NAMALWA (cell line): Measurements from ENCODE around the gene RUFY1.
A peak's percentile ranks its signal among the peaks of the same experiment; 100 is the strongest.

Source experiments
- DNase-seq: peaks from one replicate; pipeline ENCODE4 v3.0.0-alpha.2; 2015; ENCODE audit warnings: low spot score

RUFY1 gene

DNA sequence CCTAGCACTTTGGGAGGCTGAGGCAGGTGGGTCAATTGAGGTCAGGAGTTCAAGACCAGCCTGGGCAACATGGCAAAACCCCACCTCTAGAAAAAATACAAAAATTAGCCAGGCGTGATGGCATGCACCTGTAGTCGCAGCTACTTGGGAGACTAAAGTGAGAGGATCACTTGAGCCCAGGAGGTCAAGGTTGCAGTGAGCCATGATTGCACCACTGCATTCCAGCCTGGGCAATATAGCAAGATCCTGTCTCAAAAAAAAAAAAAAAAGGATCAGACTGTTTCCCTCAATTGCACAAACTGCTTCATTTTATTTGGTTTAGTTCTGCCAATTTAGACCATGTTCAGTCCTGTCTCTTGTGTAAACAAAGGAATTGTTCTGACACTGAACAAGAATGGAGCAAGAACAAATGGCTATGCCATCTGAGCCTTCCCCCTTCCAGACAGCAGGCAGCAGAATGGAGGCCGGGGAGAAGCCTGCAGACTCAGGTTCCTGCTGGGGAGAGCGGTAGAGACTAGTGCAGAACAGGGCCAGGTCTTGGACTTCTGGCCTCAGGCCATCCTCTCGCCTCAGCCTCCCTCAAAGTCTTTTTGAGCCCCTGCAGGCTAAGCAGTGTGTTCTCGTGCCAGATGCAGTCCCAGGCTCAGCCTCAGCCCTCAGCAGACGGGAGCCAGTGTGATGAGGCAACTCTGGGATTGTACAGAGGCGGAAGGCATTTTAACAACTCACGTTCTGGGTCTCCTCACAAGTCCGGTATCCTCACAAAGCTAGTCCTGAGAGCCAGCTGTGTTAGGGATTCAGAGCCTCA is 54.9 kb downstream of the RUFY1 start:
- no peak for DNase-seq

DNA sequence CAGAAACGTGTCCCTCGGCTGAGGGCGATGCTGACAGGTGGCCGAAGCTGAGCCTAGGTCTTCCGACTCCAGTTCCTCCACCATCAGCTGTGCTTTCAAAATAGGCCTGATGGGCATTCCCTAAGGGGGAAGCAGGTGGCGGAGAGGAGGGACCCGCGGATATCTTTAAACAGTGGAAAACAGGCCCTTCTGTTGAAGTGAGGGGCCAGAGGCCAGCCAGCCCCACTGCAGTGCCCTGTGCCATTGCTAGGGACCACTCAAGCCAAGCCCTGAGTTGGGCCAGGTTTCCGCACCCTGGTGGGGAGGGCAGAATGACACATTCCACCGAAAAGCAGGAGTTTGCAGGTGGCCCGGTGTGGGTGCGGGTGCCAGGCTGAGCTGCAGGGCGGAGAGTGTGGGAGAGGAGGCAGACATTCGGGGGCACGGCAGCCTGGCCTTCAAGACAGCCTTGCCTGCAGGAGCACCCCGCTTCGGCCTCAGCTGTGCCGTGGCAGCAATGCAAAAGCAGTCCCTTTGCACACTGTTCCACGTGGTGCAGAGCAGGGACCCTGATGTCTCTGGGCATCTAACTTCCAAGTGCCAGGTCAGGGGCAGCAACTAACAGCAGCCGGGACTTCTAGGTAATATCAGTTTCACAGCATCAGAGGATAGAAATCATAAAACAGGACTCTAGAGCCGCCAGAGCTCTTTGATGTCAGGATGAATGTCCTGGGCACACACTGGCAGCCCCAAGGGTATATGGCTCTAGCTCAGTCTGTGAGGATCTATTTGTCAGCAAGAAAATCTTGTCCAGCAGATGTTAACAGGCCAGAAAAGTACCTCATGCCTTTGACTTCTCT is 55.9 kb downstream of the RUFY1 start:
- DNase-seq, result no peak

DNA sequence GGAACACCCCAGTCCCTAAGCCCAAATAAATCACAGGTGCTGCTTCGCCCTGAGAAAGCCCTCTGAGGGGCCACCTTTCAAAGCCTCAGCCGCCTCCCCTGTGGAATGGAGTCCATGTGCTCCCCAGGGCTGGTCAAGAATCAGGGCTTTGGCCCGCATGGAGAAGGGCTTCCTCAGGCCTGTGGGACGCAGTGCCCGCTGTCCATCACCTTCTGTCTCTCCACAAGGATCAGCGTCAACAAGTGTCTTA is 56.5 kb downstream of the RUFY1 start:
- DNase-seq, result no peak

DNA sequence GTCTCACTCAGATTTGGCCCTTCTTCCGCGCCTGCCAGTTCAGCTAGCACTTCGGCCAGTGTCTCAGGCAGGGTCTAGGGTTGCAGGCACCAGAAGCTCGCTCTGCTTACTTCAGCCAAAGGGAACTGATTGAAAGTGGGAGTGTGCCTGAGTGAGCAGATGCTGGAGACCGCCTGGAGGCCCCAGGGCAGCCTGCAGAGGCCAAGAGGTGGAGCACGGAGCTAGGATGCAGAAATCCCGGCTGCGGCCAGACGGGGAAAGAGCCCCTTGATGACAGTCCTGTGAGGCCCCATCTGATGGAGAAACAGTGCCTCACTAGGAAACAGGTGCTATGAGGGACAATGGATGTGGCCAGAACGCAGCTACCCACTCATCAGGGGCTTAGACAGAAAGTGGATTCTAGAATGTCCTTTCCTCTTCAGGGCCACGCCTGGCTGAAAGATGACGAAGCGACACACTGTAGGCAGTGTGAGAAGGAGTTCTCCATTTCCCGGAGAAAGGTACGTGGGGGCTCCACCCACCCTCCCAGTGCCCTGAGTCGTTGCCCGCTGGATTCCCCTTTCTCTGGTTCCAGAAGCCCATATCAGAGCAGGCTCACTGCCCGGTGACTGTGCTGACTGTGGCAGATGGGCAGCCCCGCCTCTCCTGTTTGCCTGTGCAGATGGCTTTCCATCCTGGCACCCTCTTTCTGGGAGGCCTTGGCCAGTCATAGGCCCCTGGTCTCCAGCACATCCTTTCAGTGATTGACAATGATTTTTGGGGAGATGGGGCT is 57.0 kb downstream of the RUFY1 start:
- no peak for DNase-seq

DNA sequence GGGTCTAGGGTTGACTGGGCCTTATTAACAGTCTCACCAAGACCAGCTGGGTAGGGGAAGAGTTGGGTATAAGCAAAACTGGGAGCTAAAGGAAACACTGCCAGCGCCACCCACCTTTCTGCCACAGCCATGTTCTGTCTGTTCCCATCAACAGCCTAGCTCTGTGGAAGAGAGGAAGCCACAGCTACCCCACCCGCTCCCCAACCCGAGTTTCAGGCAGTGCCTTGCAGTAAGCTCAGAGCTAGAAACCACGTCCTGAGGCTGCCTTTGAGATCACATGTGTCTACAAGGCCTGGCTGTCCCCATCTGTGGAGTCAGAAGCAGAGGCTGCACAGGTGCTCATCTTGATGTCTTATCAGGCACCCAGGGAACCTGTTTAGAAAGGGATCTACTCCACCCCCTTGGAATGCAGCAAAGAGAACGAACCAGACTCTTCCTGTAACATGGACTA is 57.8 kb downstream of the RUFY1 start:
- DNase-seq, result peak; percentile 41

DNA sequence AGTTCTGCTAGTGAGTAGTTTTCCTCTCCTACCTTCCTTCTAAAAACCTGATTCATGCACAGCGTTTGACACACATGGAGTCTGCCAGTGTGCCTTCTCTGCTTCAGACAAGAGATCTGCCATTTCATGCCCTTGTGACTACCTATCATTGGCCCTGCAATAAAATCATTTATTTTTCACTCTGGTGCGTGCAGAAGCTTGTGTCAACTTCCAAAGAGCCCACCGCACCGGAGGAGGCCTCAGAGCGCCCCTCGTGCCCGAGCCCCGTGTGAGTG is 59.4 kb downstream of the RUFY1 start:
- no peak for DNase-seq

DNA sequence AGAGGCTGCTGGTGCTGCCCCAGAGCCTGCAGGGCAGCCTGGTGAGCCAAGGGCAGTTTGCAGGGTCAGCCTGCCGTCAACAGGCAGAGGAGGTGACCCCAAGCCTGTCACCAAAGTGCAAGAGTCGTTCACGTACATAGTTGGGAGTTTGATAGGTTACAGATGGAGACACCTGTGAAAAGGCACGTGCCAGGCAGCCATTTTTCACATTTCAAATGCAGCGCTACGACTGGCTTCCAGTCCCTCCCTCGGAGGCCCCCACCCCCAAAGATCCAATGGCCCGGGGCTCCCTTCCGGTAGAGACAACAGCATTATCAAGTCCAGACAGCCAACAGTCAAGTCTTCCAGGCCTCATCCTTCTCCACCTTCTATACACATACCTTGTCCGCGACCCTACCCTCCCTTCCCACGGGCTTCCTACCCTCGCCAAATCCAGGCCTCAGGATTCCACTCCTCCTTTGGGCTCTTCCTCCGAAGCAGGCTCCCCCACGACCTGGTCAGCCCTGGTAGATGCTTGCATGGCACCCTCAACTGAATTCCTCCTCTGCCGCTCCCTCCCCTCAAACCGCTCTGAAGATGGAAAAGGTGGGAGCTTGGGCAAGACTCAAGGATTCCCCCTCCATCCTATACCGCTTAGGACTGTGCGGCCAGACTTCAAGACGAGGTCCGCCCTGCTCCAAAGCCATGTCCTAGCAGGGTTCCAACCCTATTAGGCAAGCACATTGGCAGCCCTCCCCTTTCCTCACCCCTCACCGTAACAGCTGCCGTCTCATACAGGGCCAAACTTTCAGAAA is 60.0 kb downstream of the RUFY1 start:
- no peak for DNase-seq

DNA sequence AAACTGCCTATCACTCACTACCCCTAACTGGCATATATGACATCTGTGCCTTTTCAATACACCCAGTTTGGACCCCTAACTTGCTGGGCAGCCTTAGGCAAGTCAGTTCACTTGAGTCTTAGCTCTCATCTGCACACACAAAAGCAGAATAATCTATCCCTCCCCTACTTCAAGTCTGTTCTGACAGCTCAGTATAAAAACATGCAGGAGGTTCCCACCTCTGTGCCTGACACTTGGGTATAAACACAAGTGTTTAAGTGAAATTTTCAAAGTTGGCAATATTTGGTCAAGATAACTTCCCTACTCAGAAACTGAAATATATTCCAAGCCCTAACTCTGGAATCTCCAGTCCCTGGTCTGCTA is 60.5 kb downstream of the RUFY1 start:
- DNase-seq, result peak; percentile 50

DNA sequence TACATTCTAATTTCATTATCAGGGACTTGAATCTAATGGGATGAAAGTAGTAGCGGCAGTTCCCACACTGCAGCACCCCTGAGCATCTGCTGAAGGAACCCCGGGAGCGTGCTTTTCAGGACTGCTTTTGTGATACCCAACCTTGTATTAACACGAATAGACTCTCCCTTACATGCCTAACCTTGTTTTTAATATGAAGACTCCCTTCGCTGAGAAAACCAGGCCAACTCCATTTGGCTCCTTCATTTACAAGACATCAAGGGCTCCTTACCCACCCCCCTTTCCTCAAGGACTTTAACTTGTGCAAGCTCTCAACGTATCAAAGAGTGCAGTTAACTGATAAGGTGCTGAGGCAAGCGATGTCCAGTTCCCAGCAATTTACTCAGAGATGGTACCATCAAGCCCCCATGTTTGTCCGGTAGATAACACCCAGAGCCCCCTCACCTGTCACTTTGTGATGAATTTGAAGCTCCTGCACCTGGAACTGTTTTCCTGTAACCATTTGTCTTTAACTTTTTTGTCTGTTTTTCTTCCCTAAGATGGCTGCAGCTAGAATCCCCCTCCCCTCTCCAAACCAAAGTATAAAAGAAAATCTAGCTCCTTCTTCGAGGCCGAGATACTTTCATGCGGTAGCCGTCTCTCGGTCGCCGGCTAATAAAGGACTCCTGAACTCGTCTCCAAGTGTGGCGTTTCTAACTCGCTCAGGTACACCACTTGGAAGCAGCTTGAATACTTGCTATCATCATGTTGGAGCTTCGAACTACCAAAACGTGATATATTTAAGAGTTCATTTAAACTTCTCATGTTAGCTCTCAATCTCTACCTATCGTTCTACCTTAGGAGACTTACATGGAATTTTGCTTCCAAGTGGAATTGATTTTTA is 62.5 kb downstream of the RUFY1 start:
- peak; percentile 64 for DNase-seq

DNA sequence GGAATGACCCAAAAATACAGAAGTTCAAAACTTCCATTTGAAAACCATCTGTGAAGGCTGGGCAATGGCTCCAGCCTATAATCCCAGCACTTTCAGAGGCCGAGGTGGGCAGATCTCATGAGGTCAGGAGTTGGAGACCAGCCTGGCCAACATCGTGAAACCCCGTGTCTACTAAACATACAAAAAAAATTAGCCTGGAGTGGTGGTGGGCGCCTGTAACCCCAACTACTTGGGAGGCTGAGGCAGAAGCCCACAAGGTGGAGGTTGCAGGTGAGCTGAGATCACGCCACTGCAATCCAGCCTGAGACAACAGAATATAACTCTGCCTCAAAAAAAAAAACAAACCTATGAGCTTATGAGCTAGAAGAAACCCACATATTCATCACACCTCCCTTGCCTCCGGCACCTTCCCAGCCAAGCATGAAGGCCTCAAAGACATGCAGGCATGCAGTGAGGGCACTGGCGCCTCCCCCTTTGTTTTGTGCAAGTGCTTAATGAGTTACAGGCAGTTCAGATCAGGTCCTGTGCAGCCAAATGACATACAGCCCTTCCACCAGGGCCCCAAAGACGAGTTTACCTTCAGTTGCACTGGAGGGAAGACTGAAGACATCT is 63.2 kb downstream of the RUFY1 start:
- DNase-seq, result peak; percentile 68

DNA sequence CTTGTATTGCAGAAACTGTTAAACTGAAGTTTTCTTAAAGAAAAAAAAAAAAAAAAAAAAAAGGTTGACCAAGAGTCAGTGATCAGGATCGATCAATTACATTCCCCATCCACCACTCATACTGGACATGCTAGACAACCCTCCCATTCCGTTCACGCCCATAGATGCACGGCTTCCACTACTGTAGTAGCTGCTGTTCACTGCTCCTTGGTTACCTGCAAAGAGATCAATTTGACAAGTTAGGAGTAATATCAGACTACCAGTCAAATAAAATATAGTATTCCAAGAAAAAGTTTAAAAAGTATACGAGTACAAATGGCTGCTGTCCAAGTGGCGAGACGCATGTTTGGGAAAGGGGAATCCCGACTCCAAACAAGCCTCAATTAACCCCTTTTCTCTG is 64.4 kb downstream of the RUFY1 start:
- DNase-seq, result peak; percentile 28

DNA sequence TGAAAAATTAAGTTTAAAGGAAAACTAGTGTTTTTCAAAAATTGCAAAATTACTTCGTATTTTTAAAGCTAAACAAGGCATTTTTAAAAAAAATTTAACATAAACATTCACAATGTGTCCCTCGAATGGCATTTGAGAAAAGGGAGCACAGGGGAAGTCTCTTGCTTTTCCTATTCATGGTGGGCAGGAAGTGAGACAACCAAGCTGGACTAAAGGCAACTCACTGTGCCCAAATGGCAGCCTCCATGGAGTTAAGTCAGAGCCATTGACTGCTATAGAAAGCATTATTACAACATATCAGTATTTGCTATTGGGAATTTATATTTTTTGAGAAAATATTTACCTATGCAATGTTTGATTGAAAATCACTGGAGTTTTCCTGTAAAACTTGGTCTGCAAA is 64.8 kb downstream of the RUFY1 start:
- peak; percentile 30 for DNase-seq

DNA sequence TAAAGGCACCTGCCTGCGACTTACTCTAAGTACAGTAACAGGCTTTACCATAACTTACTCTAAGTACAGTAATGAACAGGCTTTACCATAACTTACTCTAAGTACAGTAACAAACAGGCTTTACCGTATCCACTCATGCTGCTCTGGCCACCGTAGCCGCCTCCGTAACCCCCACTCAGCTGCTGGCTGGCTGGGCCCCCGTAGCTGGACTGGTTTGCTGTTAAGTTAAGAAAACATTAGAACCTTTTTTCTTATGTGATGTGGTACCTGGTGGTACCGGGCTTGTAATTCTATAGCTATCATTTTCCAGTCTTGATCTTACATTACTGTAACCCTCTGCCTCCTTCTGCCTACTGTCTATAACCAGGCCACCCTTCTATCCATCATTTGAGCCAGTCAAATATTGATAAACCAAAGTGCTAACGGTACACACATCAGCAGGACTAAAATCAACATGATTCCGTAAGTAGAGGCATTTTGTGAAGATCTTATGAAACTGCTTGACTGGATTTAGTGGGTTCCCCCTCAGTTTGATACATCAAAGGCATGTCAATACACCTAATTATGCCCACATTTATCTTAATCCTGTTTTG is 65.7 kb downstream of the RUFY1 start:
- DNase-seq, result peak; percentile 26

DNA sequence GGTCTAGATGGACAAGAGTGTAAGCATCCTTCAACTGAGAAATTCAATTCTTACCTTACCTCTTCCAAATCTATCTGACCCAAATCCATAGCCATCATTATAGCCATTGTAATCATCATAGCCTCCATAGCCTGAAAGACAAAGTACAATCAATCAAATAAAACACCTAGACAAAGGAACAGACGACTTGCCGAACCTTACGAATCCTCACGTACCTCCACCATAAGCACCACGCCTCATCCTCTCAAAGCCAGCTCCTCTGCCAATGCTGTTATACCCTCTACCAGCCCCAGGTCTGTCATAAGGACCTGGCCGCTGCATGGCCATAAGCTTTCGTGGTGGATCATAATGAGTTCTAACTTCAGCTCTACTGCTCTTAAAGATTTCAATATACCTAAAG is 67.6 kb downstream of the RUFY1 start:
- no peak for DNase-seq

DNA sequence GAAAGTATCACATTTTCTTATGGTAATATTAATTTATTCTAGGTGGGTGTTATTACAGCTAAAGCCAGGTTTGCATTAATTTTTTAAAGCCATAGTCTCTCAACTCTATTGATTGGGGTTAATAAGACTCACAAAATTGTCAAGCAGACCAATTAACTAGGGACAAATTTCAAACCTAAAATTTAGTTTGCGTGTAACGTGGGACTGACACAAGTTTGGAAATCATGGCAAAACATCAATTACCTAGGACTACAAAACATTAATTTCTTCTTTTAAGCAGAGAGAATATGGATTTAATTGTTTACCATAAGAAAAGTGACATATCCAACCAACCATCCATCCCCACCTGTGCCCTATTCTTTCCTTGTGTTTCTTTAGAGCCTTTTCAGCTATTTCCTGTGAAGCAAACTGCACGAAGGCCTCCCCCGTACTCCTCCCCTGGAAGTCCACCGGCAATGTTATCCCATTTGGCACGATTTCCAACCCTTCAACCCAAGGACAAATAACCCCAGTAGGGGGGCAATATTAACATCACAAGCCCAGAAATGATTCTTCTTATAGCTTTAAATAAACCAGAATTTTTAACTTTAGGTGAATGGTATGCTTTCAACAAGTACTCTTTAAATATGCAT is 68.7 kb downstream of the RUFY1 start:
- DNase-seq, result no peak

DNA sequence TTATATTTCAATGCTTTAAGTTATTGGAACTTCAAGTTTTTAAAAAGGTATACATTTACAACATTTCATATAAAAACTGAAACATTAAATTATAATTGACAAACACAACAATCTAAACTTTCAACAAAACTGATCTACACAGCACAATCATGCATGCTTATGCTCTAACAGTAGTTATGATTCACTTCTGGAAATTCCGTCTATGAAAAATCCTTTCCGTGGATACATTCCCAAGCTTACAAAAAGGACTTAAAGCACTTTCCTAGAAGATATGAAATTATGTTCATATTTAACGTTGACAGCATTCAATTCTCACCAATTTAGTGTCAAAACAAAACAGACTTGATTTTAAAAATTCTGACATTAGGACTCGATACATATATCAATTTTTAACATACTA is 69.4 kb downstream of the RUFY1 start:
- no peak for DNase-seq

DNA sequence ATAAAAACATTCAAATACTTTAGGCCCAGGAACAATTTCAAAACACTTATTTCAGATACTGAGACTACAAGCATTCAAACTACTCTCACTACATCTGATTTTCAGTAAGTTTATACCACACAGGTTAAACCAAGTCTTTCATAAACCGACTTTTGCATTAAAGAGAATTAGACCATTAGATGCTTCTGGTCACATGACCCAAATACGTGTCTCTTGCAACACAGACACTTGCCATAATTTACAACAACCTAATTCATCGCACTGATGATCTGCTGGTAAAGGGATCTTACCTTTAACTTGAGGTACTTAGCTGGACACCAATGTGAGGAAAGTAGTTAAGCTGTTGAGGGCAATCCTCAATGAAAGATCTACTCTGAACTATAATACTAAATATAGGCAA is 69.9 kb downstream of the RUFY1 start:
- peak; percentile 36 for DNase-seq

DNA sequence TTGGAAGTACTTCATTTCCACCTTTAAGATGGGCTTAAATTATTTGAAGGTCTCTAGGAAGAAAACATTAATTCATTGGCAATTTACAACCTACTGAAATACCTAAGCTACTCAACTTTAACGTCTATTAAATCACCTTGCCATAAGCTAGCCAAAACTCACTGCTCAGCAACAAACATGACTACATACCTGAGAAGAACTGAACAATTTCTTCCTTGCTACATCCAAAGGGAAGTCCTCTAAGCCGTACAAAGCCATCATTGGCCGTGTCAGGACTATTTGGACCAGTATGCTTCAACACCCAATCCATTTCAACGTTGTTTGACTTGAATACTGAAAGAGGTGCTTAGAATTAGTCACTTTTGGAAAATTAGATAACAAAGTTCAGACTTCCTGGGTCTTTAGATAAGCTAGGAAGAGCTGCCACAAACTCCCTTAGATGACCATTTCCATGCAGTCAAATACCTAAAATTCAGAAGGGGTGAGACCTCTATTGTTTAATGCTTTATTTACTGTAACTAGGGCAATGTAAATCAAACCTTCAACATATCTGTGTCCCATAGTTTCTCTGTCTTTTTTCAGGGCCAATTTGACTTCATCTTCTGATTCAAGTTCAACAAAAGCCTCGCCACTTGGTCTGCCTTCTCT is 70.5 kb downstream of the RUFY1 start:
- DNase-seq, result peak; percentile 26

DNA sequence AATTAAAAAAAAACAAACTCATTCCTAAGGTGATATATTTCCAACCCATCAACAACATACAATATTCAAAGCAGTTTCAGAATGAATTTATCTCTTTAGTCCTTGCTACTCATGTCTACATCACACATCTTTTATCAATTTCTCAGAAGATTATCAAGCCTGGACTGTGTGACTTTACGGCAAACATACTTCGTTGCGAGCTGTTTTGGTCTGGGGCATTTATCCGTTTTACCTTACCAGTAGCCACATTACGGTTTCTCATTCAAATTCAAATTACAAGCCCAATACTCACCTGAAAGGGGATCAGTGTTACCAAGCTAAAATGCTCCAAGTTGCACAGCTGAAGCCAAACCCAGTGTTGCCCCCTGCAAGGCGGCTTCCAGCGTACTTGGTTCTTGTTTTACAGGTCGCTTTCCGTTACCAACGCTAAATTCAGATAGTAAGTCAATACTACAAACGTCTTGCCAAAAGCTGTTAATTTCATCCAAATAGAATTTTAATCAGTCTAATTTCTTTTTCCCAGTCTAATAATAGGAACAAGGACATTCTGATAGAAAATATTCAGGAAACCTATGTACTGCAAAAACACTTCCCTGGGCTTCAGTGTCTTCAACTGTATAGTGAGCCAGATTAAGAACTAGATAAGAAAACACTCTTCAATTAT is 71.3 kb downstream of the RUFY1 start:
- no peak for DNase-seq
